CMK (cell line): ENCODE results near the gene OR8S1.

ENCODE experiments used
- DNase-seq: peaks from one replicate; pipeline ENCODE4 v3.0.0-alpha.2; 2010; ENCODE audit warnings: low read depth

Gene OR8S1

DNA sequence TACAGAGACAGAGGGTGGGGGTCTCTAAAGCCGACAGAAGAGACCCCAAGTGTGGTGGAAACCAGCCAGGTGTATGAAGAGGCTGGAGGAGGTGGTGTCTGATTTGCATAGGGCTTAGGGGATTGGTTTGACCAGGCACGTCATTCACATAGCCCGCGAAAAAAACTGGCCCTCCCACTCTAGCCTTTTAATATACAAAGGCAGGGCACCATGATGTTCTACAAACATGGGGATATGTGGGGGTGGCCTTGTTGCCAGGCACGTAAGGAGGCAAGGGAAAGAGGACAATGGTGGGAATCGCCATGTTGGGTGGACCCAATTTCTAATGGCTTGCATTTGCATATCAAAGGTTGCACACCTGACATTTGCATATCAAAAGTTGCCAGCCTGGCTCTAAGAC is 31.2 kb downstream of the OR8S1 start:
- no peak for DNase-seq

DNA sequence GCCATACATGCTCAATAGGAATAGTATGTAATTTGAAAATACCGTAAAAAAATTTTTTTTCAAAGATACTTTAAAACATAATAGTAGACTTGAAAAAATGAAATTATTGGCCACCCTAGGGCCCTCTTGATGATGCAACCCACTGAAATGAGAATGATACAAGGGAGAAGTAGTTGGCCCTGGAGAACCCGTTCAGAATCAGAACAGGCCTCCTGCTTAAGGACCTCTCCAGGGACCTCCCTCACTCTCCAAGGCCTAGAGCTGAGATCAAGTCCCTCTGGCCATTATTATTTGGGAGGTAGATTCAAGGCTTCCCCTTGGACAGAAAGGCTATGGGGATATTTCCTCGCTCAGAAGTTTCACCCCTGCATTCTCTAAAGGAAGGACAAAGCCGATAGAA is 32.5 kb downstream of the OR8S1 start:
- DNase-seq: no peak

DNA sequence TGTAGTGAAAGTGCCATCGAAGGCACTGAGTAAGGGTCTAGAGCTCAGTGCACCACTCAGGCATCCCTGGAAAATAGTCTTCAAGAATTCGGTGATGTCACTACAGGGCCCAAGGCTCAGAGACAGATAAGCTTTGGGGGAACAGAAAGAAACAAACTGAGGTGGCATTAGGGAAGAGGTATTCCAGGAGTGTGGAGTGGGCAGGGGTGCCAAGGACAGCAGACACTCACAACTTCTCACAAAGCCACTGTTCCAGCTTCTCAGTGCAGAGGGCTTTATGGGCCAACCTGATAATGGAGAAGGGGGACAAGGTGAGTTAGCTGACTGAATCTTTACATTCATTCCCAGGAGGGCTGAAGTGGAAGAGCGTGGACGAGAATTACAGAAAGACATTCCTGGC is 42.3 kb downstream of the OR8S1 start:
- DNase-seq: no peak

DNA sequence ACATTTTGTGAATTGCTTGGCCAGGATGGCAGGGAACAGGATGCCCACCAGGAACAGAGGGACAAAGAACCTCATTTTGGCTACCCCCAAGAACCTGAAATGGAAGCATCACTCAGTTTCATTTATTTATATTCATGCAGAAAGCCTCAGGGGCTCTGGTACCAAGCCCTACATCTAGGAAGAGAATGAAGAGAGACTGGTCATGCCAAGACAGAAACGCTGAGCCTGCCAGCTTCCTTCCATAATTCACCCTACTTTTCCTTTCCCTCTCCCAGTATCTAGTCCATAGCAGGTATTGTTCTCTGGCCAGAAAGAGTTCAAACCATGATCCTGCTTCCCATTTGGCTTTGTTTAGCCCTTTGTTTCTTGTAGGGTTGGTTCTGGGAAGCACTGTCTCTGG is 44.5 kb downstream of the OR8S1 start, which contains the start of gene LALBA:
Gene LALBA (minus strand): TSS at position 101 of the 400 bp plus-strand sequence. CDS start 26 bp downstream, at position 75.
- no peak for DNase-seq

DNA sequence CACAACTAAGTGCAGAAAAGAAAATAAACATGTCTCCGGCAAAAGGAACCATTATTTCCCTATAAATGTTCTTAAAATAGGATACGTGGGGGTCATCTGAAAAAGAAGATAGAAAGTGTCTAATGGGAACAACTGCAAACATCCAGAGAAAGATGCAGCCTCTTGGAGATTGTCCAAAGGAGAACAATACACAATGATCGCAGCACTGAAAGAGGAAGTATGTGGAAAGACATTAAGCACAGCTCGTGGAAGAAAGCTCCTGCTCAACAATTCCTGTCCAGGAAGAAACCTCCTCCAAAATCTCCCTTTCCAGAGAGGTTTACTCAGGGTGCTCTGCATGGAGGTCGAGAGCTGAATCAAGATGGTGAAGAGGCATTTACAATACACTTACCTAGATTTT is 46.9 kb downstream of the OR8S1 start:
- no peak for DNase-seq
